GM12865 (cell line): ENCODE measurements around the gene DPYSL4.

Source experiments
- DNase-seq: peaks from one replicate; pipeline ENCODE4 v3.0.0; 2010; ENCODE audit warnings: low read depth
- H3K4me3 ChIP-seq: 2 replicates; pipeline ENCODE4 v1.5.1; 2011; ENCODE audit warnings: mild to moderate bottlenecking, low read depth, low read length, control low read depth
- CTCF ChIP-seq: IDR thresholded peaks from 2 replicates; pipeline ENCODE4 v1.5.1; 2011; ENCODE audit warnings: low read length, control low read depth, low read depth, inconsistent platforms; ENCODE audit not compliant: insufficient read depth; ENCODE audit errors: missing control alignments

Gene DPYSL4

GRCh38 chr10:132182591-132182990 is 4.2 kb upstream of the DPYSL4 start:
- TF ChIP-seq CTCF: no peak
- DNase-seq: no peak
- H3K4me3 ChIP-seq: no peak overlapping the region

GRCh38 chr10:132183046-132183445 is 3.7 kb upstream of the DPYSL4 start:
- H3K4me3 ChIP-seq: no peak overlapping the region
- TF ChIP-seq CTCF: no peak
- DNase-seq: no peak

GRCh38 chr10:132184816-132185593 is 1.7 kb upstream of the DPYSL4 start:
- DNase-seq: no peak
- TF ChIP-seq CTCF: no peak
- H3K4me3 ChIP-seq: no peak overlapping the region

GRCh38 chr10:132185601-132186487 is 904 bp upstream of the DPYSL4 start:
- no peak overlapping the region for H3K4me3 ChIP-seq
- no peak for DNase-seq
- TF ChIP-seq CTCF: no peak

- no peak for DNase-seq
- no peak for TF ChIP-seq CTCF
- H3K4me3 ChIP-seq: no peak overlapping the region
Observed at GRCh38 chr10:132187430-132188138, 836 bp downstream of the DPYSL4 start.

- H3K4me3 ChIP-seq: no peak overlapping the region
- TF ChIP-seq CTCF: no peak
Observed at GRCh38 chr10:132188331-132188730, 1.6 kb downstream of the DPYSL4 start.

More at GRCh38 chr10:132188331-132188730, 1.6 kb downstream of the DPYSL4 start:
- no peak for DNase-seq
